IPS DF 6.9 (cell line): ENCODE results near the gene ZNRD2.

Source experiments
- DNase-seq: peaks from one replicate; pipeline ENCODE4 v3.0.0-alpha.2; 2013; ENCODE audit warnings: low read depth, low spot score
- H3K27ac ChIP-seq: one replicate; pipeline ENCODE4 v1.5.1; 2013; ENCODE audit warnings: low read length, control low read depth
- H3K27me3 ChIP-seq: 2 replicates; pipeline ENCODE4 v1.6.1; 2013; ENCODE audit warnings: mild to moderate bottlenecking, low read length; ENCODE audit not compliant: control insufficient read depth, insufficient read depth
- H3K36me3 ChIP-seq: 2 replicates; pipeline ENCODE4 v1.6.1; 2013; ENCODE audit warnings: low read length; ENCODE audit not compliant: control insufficient read depth, insufficient read depth
- H3K4me1 ChIP-seq: 2 replicates; pipeline ENCODE4 v1.6.1; 2013; ENCODE audit warnings: low read length; ENCODE audit not compliant: control insufficient read depth, insufficient read depth
- H3K4me3 ChIP-seq: 2 replicates; pipeline ENCODE4 v1.5.1; 2013; ENCODE audit warnings: mild to moderate bottlenecking, low read length
- H3K9me3 ChIP-seq: 2 replicates; pipeline ENCODE4 v1.6.1; 2013; ENCODE audit warnings: low read length, inconsistent platforms; ENCODE audit not compliant: control insufficient read depth, insufficient read depth
- WGBS: extraction: QIAGEN DNeasy Blood & Tissue Kit; methylation state at CpG from one replicate; pipeline ENCODE4 v1.1.7; 2013; ENCODE audit warnings: mixed read lengths, missing lambda C conversion rate; ENCODE audit not compliant: insufficient read length, insufficient coverage; 5-methylcytosine and 5-hydroxymethylcytosine counted together

The ZNRD2 gene

DNA sequence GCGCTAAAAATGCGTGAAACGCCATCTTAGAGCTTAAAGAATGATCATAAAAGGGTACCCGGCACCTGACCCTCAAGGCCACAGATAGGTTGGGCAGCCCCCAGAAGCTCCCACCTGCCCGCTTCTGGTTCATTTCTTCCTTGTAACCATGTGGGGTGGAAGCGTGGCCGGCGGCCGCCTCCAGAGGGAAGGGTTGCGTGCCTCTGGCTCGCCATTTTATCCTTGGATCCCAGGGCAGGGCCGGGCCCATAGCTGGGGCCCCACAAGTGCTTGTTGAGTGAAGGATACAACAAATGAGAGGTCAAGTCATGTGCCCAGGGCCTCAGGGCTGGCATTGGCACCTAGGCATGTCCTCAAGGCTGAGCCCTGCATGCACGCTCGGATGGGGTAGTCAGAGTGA is 51.2 kb downstream of the ZNRD2 start:
- Histone ChIP-seq H3K9me3 (no peaks in the 10 kb centered on the region), H3K27me3 (no peaks in the 10 kb centered on the region), H3K36me3 (peaks cover 47% of the 10 kb centered on the region), H3K4me3 (no peak overlapping the region), H3K27ac (no peak overlapping the region), H3K4me1 (0 out of 2 replicates have a peak, but pooled peaks cover 2% of the 10 kb centered on the region)
- DNase-seq = no peak
- no CpG with 5 or more reads among the region's 14 CpGs for WGBS
